Epithelial cell of proximal tubule (primary cell): ENCODE results near the gene ST6GALNAC6. TPM values are rescaled to one million over a fixed set of nuclear protein-coding genes. Genes with fewer than 3 reads are reported as not detected.

Source experiments
- DNase-seq: peaks from one replicate; pipeline ENCODE4 v3.0.0-alpha.2; 2011; ENCODE audit warnings: low read depth
- H3K4me3 ChIP-seq: 2 replicates; pipeline ENCODE4 v1.5.1; 2011; ENCODE audit warnings: low read depth, mild to moderate bottlenecking, low read length
- CTCF ChIP-seq: conservative IDR thresholded peaks from 2 replicates; pipeline ENCODE4 v1.5.1; 2012; ENCODE audit warnings: low read depth, mild to moderate bottlenecking, low read length
- total RNA-seq: library from RNA; depleted of rRNA; stranded (reverse); fragments of >200 nt; gene quantifications from 2 replicates; pipeline ENCODE4 v1.2.3, GENCODE V29; 2015

Gene ST6GALNAC6
- total RNA-seq, 1 donor from 2014 or later = 23.5 TPM

- TF ChIP-seq CTCF = no peak
- DNase-seq = no peak
- H3K4me3 ChIP-seq = peak overlapping the region; percentile 96
Measured at GRCh38 chr9:127938298-127938690, 38.9 kb upstream of the ST6GALNAC6 start.

- no peak for TF ChIP-seq CTCF
- H3K4me3 ChIP-seq = peak within 1 kb of the TSS; percentile 96
- DNase-seq = no peak
Measured at GRCh38 chr9:127937388-127938297, 38.2 kb upstream of the ST6GALNAC6 start, which contains the start of gene DPM2. TSS of gene DPM2 (minus strand) at chr9:127937854. CDS start at chr9:127937820, 34 bp downstream.

- peak overlapping the region; percentile 96 for H3K4me3 ChIP-seq
- no peak for DNase-seq
- no peak for TF ChIP-seq CTCF
Measured at GRCh38 chr9:127937056-127937387, 37.6 kb upstream of the ST6GALNAC6 start.

- peak overlapping the region; percentile 96 for H3K4me3 ChIP-seq
- DNase-seq = no peak
- TF ChIP-seq CTCF = no peak
Measured at GRCh38 chr9:127936347-127936852, 37.0 kb upstream of the ST6GALNAC6 start.

- TF ChIP-seq CTCF = no peak
- no peak overlapping the region for H3K4me3 ChIP-seq
- DNase-seq = no peak
Measured at GRCh38 chr9:127935765-127936221, 36.4 kb upstream of the ST6GALNAC6 start.

GRCh38 chr9:127934986-127935385 is 35.6 kb upstream of the ST6GALNAC6 start:
- no peak overlapping the region for H3K4me3 ChIP-seq
- TF ChIP-seq CTCF = no peak

More at GRCh38 chr9:127934986-127935385, 35.6 kb upstream of the ST6GALNAC6 start:
- DNase-seq = no peak
